GM23248 (cell line): ENCODE measurements around the gene DEFB129.

Source experiments
- EZH2 ChIP-seq: fragments of 200-600 bp; sonication (generic); IDR thresholded peaks from 2 replicates; pipeline ENCODE4 v1.6.1; 2018; ENCODE audit warnings: antibody characterized with exemption, mild to moderate bottlenecking; ENCODE audit not compliant: insufficient read depth, poor library complexity, severe bottlenecking
- EZH2phosphoT487 ChIP-seq: fragments of 200-600 bp; sonication (generic); IDR thresholded peaks from 2 replicates; pipeline ENCODE4 v1.6.1; 2018; ENCODE audit warnings: antibody characterized with exemption, moderate library complexity, mild to moderate bottlenecking, low read depth; ENCODE audit not compliant: insufficient read depth

GRCh38 chr20:242905-243304 lies 15.8 kb downstream of the DEFB129 start:
- TF ChIP-seq EZH2phosphoT487 (no peak), EZH2 (no peak)
